ENCODE measurements around the gene KLHL33.

DNA sequence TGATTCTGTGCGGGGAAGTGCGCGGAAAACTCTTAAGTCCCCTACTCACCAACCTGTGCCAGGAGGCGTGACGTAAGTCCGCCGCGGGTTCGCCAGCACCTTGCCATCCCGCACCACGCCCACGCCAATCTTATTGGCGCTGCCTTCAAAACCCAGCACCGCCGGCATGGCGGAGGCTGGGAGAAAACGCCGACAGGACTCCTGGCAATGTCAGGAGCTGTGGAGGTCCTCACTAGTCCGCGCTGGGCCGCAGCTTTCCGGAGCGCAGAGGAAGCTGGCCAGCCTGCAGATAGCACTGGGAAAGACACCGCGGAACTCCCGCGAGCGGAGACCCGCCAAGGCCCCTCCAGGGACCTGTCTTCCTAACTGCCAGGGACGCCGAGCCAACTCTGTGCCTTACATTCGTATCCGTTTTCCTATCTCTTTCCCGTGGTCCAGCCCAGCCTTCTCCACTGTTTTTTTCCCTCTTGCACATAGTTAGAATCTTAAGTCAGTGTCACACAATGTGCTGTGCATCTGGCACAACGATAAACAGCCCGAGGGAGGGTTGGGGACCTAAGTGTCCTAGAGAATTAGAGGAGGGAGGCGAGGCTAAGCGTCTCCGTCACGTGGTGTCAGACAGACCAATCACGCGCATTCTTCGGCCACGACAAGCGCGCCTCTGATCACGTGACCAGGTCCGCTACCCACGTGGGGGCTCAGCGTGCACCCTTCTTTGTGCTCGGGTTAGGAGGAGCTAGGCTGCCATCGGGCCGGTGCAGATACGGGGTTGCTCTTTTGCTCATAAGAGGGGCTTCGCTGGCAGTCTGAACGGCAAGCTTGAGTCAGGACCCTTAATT is 18.8 kb upstream of the KLHL33 start, which contains the start of the genes APEX1 and OSGEP:
- peak; percentile 95 to 98 for TF ChIP-seq POLR2AphosphoS5 (IDR thresholded peaks at IDR 0.05)
- TF ChIP-seq, protein P1, sequence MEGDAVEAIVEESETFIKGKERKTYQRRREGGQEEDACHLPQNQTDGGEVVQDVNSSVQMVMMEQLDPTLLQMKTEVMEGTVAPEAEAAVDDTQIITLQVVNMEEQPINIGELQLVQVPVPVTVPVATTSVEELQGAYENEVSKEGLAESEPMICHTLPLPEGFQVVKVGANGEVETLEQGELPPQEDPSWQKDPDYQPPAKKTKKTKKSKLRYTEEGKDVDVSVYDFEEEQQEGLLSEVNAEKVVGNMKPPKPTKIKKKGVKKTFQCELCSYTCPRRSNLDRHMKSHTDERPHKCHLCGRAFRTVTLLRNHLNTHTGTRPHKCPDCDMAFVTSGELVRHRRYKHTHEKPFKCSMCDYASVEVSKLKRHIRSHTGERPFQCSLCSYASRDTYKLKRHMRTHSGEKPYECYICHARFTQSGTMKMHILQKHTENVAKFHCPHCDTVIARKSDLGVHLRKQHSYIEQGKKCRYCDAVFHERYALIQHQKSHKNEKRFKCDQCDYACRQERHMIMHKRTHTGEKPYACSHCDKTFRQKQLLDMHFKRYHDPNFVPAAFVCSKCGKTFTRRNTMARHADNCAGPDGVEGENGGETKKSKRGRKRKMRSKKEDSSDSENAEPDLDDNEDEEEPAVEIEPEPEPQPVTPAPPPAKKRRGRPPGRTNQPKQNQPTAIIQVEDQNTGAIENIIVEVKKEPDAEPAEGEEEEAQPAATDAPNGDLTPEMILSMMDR (IDR thresholded peaks at IDR 0.05): no peak
- peak; percentile 12 for TF ChIP-seq EP300 (IDR thresholded peaks at IDR 0.05)

Data from esophagus muscularis mucosa (tissue), 4 donors.